Measurements from ENCODE around the gene INPP5J.
"Not testable (repeated sequence)": the region's sequence is repeated elsewhere in the genome, so short reads cannot be mapped to it uniquely, and the experiment has no call there.

Gene INPP5J

GRCh38 chr22:31122532-31123291, at the start of gene INPP5J:
INPP5J (plus strand) TSS chr22:31122966; CDS start chr22:31123015, 49 bp downstream.
- DNase-seq, result peak; percentile 50 to 78

- not testable (repeated sequence) for DNase-seq
These were observed 49.6 kb upstream of the INPP5J start for GRCh38 chr22:31073125-31073524.

GRCh38 chr22:31073545-31074145, 49.1 kb upstream of the INPP5J start:
- DNase-seq, result not testable (repeated sequence)

GRCh38 chr22:31075961-31076360, 46.8 kb upstream of the INPP5J start:
- no peak for DNase-seq

GRCh38 chr22:31077681-31078080, 45.1 kb upstream of the INPP5J start:
- no peak for DNase-seq

- DNase-seq, result not testable (repeated sequence)
These were observed 44.4 kb upstream of the INPP5J start for GRCh38 chr22:31078389-31078788.

GRCh38 chr22:31079095-31079642, 43.6 kb upstream of the INPP5J start:
- DNase-seq, result no peak

- no peak for DNase-seq
These were observed 42.5 kb upstream of the INPP5J start for GRCh38 chr22:31080164-31080847.

- DNase-seq, result peak; percentile 85 to 96
These were observed 41.7 kb upstream of the INPP5J start, which contains the start of gene SMTN for GRCh38 chr22:31080848-31081649. SMTN (plus strand) TSS chr22:31081318; CDS start chr22:31083259, 1,941 bp downstream.

- DNase-seq, result no peak
These were observed 40.7 kb upstream of the INPP5J start for GRCh38 chr22:31081963-31082605.

- DNase-seq, result no peak
These were observed 40.0 kb upstream of the INPP5J start for GRCh38 chr22:31082606-31083376.

- no peak for DNase-seq
These were observed 39.4 kb upstream of the INPP5J start for GRCh38 chr22:31083377-31083768.

GRCh38 chr22:31083923-31084810, 38.6 kb upstream of the INPP5J start:
- no peak for DNase-seq

GRCh38 chr22:31084811-31085492, 37.8 kb upstream of the INPP5J start:
- no peak for DNase-seq

GRCh38 chr22:31085493-31085824, 37.3 kb upstream of the INPP5J start:
- DNase-seq, result no peak

- DNase-seq, result no peak
These were observed 36.8 kb upstream of the INPP5J start for GRCh38 chr22:31085928-31086327.

GRCh38 chr22:31086703-31087330, 35.9 kb upstream of the INPP5J start:
- DNase-seq, result no peak

- DNase-seq, result no peak
These were observed 35.0 kb upstream of the INPP5J start for GRCh38 chr22:31087744-31088215.
